Fibroblast of lung (primary cell): ENCODE data around the gene HSD3B7.
A peak's percentile ranks its signal among the peaks of the same experiment; 100 is the strongest.

Source experiments
- EZH2 ChIP-seq: IDR thresholded peaks from 2 replicates; pipeline ENCODE4 v1.5.1; 2012; ENCODE audit warnings: low read length, control low read depth, mild to moderate bottlenecking; ENCODE audit errors: missing control alignments
- TF ChIP-seq, protein P1 (sequence below), 2 donors: IDR thresholded peaks in 1 of 2; conservative IDR thresholded peaks in 1 of 2; 1 replicate in 1 of 2; 2 replicates in 1 of 2; pipeline ENCODE4 v1.5.1; 2011 to 2012; ENCODE audit warnings: low read length in 2 of 2, control low read depth in 1 of 2, inconsistent platforms in 1 of 2, low read depth in 1 of 2, mild to moderate bottlenecking in 1 of 2

DNA sequence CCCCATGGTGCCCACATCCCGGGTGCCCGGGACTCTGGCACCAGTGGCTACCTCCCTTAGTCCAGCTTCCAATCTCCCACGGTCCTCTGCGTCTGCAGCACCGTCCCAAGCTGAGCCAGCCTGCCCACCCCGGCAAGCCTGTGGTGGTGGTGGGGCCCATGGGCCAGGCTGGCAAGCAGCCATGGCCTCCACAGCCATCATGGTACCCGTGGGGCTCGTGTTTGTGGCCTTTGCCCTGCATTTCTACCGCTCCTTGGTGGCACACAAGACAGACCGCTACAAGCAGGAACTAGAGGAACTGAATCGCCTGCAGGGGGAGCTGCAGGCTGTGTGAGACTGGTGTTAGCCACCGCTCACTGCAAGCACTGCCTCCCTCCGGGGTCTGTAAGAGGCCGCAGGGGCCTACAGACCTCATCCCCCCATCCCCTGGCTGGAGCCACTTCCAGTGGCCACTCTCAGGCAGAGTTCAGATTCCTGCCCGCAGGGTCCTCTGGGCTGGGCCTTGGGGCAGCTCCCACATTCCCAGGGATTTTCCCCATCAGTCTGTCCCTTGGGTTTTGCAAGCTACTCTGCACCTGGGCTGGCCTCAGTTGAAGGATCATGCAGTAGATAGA, 31.4 kb upstream of the HSD3B7 start:
- TF ChIP-seq, protein P1, sequence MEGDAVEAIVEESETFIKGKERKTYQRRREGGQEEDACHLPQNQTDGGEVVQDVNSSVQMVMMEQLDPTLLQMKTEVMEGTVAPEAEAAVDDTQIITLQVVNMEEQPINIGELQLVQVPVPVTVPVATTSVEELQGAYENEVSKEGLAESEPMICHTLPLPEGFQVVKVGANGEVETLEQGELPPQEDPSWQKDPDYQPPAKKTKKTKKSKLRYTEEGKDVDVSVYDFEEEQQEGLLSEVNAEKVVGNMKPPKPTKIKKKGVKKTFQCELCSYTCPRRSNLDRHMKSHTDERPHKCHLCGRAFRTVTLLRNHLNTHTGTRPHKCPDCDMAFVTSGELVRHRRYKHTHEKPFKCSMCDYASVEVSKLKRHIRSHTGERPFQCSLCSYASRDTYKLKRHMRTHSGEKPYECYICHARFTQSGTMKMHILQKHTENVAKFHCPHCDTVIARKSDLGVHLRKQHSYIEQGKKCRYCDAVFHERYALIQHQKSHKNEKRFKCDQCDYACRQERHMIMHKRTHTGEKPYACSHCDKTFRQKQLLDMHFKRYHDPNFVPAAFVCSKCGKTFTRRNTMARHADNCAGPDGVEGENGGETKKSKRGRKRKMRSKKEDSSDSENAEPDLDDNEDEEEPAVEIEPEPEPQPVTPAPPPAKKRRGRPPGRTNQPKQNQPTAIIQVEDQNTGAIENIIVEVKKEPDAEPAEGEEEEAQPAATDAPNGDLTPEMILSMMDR (conservative IDR thresholded peaks at IDR 0.05 in 1 of 2, IDR thresholded peaks at IDR 0.05 in 1 of 2; ENCODE audit: low read depth in 1 of 2, low read length in 2 of 2) = peak; percentile 62 to 77
- no peak for TF ChIP-seq EZH2
